Calu3 (cell line): Measurements from ENCODE around the gene HSP90AB1. TPM values are rescaled to one million over a fixed set of nuclear protein-coding genes. Genes with fewer than 3 reads are reported as not detected.

Experiments
- BruUV-seq: library from RNA; stranded (reverse); fragments of 400-500 nt; replicated peaks from 2 replicates; lab custom pipeline; 2021; lab: Mats Ljungman, UMichigan
- CTCF ChIA-PET: fragments of 300-600 bp; sonication (Branson Sonifier 250); formaldehyde crosslinking; loops from one replicate; lab custom pipeline; 2022; ENCODE audit warnings: antibody characterized with exemption; lab: Charles Lee
- DNase-seq: peaks from one replicate; pipeline ENCODE4 v3.0.0; 2022
- H3K27ac Mint-ChIP-seq: one replicate; pipeline ENCODE4 v1.8.0; 2022; ENCODE audit warnings: mixed read lengths; ENCODE audit not compliant: unreplicated experiment
- H3K27me3 Mint-ChIP-seq: one replicate; pipeline ENCODE4 v1.8.0; 2022; ENCODE audit warnings: mixed read lengths; ENCODE audit not compliant: unreplicated experiment
- H3K36me3 Mint-ChIP-seq: one replicate; pipeline ENCODE4 v1.8.0; 2022; ENCODE audit warnings: mild to moderate bottlenecking, moderate library complexity, mixed read lengths; ENCODE audit not compliant: insufficient read depth, unreplicated experiment
- H3K4me1 Mint-ChIP-seq: one replicate; pipeline ENCODE4 v1.8.0; 2022; ENCODE audit warnings: mild to moderate bottlenecking, low read depth, mixed read lengths; ENCODE audit not compliant: unreplicated experiment
- H3K4me3 Mint-ChIP-seq: one replicate; pipeline ENCODE4 v1.8.0; 2022; ENCODE audit warnings: mild to moderate bottlenecking, low read depth, moderate library complexity, mixed read lengths; ENCODE audit not compliant: unreplicated experiment
- H3K9me3 Mint-ChIP-seq: one replicate; pipeline ENCODE4 v1.8.0; 2022; ENCODE audit warnings: low read depth, mixed read lengths; ENCODE audit not compliant: unreplicated experiment
- CTCF ChIP-seq: fragments of 200-600 bp; IDR thresholded peaks from one replicate; pipeline ENCODE4 v1.8.0; 2022; ENCODE audit warnings: antibody characterized with exemption; ENCODE audit not compliant: unreplicated experiment
- intact Hi-C: fragments of 100-400 bp; cut with micrococcal nuclease; formaldehyde crosslinking; loops from one replicate; pipeline ENCODE4 v1.10.0; 2022; ENCODE audit not compliant: unreplicated experiment
- total RNA-seq: library from RNA; stranded (reverse); gene quantifications from 2 replicates; pipeline ENCODE4 v1.2.3, GENCODE V29; 2022

HSP90AB1 gene
- total RNA-seq, 1 experiment from 2014 or later = 2,073 TPM

GRCh38 chr6:44275271-44275748, 28.4 kb downstream of the HSP90AB1 start:
- TF ChIP-seq CTCF = no peak
- no peak overlapping the region for H3K27ac Mint-ChIP-seq
- CTCF ChIA-PET = interaction anchor here (0.8 kb wide), 1 partner anchor 29 kb away, joined by 3 read pairs; no protein-coding TSS in a partner anchor

GRCh38 chr6:44275749-44276648, 29.1 kb downstream of the HSP90AB1 start:
- no TSS peak for BruUV-seq
- H3K4me1 Mint-ChIP-seq = peaks cover 9% of the 10 kb centered on the region
- CTCF ChIA-PET = interaction anchor here (0.7 to 0.8 kb wide), 2 partner anchors 9 to 29 kb away, joined by 3 read pairs; no protein-coding TSS in a partner anchor
- H3K4me3 Mint-ChIP-seq = no peak overlapping the region
- intact Hi-C loops = no loop called here
- no peak for TF ChIP-seq CTCF
- H3K9me3 Mint-ChIP-seq = no peaks in the 10 kb centered on the region
- H3K36me3 Mint-ChIP-seq = no peaks in the 10 kb centered on the region
- no peak overlapping the region for H3K27ac Mint-ChIP-seq
- no peak for DNase-seq
- peaks cover 88% of the 10 kb centered on the region for H3K27me3 Mint-ChIP-seq

More at GRCh38 chr6:44275271-44275748, 28.4 kb downstream of the HSP90AB1 start:
- Mint-ChIP-seq H3K4me1 (peaks cover 9% of the 10 kb centered on the region), H3K9me3 (no peaks in the 10 kb centered on the region), H3K4me3 (no peak overlapping the region), H3K36me3 (no peaks in the 10 kb centered on the region), H3K27me3 (peaks cover 88% of the 10 kb centered on the region)
- intact Hi-C loops = no loop called here
- BruUV-seq = no TSS peak
- DNase-seq = no peak

GRCh38 chr6:44276667-44277640, 30.1 kb downstream of the HSP90AB1 start:
- intact Hi-C loops = no loop called here
- TF ChIP-seq CTCF = no peak
- CTCF ChIA-PET = interaction anchor here (0.8 to 1.2 kb wide), 2 partner anchors 13 to 15 kb away, joined by 3 read pairs; no protein-coding TSS in a partner anchor
- Mint-ChIP-seq H3K4me3 (no peak overlapping the region), H3K9me3 (no peaks in the 10 kb centered on the region), H3K27me3 (peaks cover 85% of the 10 kb centered on the region), H3K27ac (no peak overlapping the region), H3K4me1 (peaks cover 9% of the 10 kb centered on the region), H3K36me3 (no peaks in the 10 kb centered on the region)
- no TSS peak for BruUV-seq
- DNase-seq = no peak

- no peak for DNase-seq
- Mint-ChIP-seq H3K36me3 (no peaks in the 10 kb centered on the region), H3K9me3 (no peaks in the 10 kb centered on the region), H3K27me3 (peaks cover 85% of the 10 kb centered on the region), H3K4me1 (peaks cover 9% of the 10 kb centered on the region), H3K27ac (no peak overlapping the region), H3K4me3 (no peak overlapping the region)
- no TSS peak for BruUV-seq
- intact Hi-C loops = no loop called here
- TF ChIP-seq CTCF = no peak
- CTCF ChIA-PET = interaction anchor here (0.8 to 1.2 kb wide), 2 partner anchors 13 to 15 kb away, joined by 3 read pairs; no protein-coding TSS in a partner anchor
Measured at GRCh38 chr6:44277763-44278162, 30.9 kb downstream of the HSP90AB1 start.
